D341Med (cell line): ENCODE results near the gene RPS6KA1.

Experiments used
- DNase-seq: peaks from one replicate; pipeline ENCODE4 v3.0.0; 2012; ENCODE audit warnings: low spot score

RPS6KA1 gene

GRCh38 chr1:26533951-26534509, 4.5 kb downstream of the RPS6KA1 start:
- DNase-seq = peak; percentile 8

- peak; percentile 46 for DNase-seq
These were observed 5.6 kb downstream of the RPS6KA1 start for GRCh38 chr1:26535201-26535600.

DNA sequence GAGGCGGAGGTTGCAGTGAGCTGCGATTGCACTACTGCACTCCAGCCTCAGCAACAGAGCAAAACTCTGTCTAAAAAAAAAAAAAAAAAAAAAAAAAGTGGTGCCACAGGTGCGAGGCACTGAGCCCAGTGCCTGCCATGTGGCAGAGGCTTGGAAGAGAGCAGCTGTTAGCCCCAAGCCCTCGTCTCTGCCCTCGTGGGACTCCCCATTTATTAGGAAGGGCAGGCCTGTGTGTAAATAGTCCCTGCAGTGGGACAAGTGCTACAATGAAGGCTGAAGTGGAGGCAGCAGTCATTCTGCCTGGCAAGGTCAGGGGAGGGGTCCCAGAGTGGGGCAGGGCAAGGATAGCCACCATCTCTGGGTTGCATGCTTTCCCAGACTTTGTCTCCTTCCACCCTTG, 6.5 kb downstream of the RPS6KA1 start:
- DNase-seq = no peak

GRCh38 chr1:26536521-26536920, 7.0 kb downstream of the RPS6KA1 start:
- DNase-seq = no peak

GRCh38 chr1:26537951-26538352, 8.4 kb downstream of the RPS6KA1 start:
- no peak for DNase-seq

GRCh38 chr1:26538480-26539412, 9.2 kb downstream of the RPS6KA1 start:
- peak; percentile 67 for DNase-seq

GRCh38 chr1:26539722-26540121, 10.2 kb downstream of the RPS6KA1 start:
- DNase-seq = no peak

DNA sequence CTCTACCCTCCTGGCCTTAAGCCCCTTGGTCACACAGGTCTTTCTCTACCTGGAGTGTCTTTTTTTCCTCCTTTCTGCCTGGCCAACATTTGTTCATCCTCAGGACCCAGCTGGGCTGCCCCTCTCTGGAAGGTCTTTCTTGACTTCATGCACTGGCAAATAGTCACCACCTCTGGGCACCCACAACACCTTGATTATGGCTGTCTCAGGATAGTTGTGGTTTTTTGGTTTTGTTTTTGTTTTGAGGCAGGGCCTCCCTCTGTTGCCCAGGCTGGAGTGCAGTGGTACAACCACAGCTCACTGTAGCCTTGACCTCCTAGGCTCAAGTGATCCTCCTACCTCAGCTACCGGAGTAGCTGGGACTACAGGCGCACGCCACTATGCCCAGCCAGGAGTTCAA, 10.8 kb downstream of the RPS6KA1 start:
- DNase-seq = no peak

- no peak for DNase-seq
These were observed 11.9 kb downstream of the RPS6KA1 start for GRCh38 chr1:26541431-26541815.

DNA sequence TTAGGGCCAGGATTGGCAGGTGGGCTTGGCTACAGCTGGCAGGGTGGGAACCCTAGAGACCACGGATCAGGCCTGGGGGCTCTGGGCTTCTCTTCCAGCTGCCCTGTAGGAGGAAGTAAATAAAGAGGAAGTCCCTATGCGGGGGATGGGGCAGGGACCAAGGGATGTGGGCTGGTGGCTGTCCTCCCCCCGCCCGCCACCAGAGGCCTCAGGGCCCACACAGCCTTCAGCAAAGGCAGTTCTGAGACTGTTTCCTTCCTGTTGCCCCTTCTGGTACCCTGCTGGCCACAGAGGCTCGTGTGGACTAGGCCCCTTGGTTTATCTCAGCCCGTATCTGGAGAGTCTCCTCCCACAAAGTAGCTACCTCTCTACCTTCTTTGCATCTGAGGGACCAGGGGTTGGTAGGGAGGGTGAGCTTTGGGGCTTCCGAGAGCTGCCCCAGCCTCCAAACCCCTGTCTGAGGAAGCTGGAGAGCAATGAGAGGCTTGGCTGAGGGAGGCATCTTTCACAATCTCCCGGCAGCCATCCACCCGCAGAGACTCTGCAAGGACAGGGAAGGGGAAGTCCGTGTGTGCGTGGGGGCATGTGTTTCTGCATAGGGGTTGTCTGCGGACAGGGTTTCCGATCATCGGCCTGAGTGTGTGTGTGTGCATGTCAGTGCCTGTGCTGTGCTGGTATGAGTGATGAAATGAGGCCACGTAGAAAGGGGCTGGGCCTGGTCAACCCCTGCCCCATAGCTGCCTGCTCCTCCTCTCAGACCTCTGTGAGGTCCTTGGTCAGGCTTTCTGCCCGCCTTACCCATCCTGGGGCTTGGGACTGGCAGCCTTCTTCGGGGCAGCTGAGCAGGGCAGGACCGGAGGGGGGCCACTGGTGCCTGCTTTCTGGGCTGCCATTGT, 12.5 kb downstream of the RPS6KA1 start:
- DNase-seq = peak; percentile 54

DNA sequence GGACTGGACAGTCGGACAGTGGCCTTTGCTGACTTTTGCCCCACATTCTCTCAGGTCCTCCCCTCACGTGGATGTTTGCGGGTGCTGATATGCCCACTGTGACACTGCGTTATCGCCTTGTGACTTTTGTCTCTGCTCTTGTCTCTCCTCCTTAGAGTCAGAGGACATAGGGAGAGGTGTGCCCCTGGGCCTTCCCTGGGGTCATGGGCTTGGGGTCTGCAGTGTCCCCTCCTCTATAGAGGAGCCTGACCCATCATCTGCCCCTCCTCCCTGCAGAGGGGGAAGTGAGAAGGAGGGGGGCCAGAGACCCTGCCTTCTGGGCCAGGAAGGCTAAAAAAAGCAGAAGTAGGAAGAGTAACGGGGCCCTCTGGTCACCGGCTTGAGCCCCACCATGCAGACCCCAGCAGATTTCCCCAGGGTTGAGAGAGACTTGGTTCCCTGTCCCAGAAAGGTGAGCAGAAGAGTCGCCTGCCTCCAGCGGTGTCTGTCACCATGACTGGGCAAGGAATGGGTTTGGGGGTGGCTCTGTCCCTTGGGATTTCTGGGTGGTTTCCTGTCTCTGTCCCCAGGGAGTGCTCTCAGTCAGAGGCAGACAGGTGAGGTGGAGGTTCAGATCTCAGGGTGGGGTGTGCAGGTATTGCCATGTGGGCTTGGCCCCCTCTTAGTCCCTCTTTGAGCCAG, 13.3 kb downstream of the RPS6KA1 start:
- DNase-seq = no peak

GRCh38 chr1:26543462-26543861, 13.9 kb downstream of the RPS6KA1 start:
- DNase-seq = no peak

DNA sequence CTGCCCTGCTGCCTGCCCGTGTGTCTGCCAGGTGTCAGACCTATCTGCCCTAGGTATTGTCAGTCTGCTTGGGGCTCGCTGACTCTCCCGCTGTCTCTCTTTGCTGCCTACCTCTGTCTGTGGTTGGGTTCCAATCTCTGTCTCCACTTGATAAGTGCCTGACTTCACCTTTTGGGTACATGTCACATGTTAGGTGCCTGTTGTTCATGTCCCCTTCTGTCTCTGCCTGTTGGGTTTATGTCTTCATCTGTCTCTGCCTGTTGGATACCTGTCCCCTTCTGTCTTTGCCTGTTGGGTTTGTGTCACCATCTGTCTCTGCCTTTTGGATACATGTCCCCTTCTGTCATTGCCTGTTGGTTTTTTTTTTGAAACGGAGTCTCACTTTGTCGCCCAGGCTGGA, 14.6 kb downstream of the RPS6KA1 start:
- DNase-seq = no peak

DNA sequence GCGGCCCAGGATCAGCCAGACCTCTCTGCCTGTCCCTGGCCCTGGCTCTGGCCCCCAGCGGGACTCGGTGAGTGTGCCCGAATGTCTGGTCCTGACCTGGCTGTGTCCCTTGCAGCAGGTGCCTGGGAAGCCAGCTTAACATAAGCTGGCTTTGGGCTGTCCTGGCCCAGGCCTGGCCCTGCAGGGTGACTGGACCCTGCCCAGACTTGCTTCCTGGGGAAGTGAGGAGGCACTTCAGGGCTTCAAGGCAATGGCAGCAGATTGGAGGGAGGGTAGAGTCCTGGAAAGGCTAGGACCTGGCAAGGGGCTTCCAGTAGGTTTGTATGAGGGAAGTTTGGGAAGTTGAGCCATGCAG, 16.4 kb downstream of the RPS6KA1 start:
- no peak for DNase-seq

DNA sequence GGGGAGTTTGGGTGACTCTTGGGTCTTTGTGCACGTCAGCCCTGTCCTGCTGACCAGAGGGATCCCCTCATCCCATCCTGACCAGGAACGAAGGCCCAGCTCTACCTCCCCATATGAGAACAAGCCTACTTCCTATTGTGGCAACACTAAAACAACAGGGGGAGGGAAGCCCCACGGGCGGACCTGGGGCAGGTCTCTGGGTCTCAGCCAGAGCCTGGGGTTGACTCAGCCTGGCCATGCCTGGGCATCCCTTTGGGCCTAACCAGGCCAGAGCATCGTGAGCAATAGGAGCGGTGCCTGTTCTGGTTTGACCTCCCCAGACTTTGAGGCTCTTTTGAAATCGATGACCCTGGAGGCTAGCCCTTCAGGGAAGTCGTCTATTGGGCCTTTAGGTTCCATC, 16.8 kb downstream of the RPS6KA1 start:
- DNase-seq = no peak

GRCh38 chr1:26546819-26547218, 17.3 kb downstream of the RPS6KA1 start:
- no peak for DNase-seq

DNA sequence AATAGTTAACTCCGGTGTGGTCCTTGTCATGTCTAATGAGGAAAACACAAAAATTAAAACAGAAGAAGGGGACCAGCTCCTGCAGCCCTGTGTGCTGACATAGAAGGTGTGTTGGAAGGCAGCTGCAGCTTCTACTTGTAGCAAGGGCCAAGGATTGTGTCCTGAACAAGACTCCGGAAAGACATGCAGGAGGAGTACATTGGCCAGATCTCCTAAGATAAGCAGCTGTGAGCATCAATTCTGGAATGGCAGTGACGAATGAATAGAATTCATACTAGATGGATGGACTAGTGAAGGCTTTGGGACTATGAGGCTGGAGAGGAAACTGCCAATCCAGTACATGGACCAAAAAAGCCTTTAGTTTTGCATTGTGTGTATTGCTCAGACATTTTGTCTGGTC, 19.3 kb downstream of the RPS6KA1 start:
- DNase-seq = no peak

GRCh38 chr1:26550946-26551345, 21.4 kb downstream of the RPS6KA1 start:
- DNase-seq = no peak

GRCh38 chr1:26552720-26553119, 23.2 kb downstream of the RPS6KA1 start:
- DNase-seq = no peak

DNA sequence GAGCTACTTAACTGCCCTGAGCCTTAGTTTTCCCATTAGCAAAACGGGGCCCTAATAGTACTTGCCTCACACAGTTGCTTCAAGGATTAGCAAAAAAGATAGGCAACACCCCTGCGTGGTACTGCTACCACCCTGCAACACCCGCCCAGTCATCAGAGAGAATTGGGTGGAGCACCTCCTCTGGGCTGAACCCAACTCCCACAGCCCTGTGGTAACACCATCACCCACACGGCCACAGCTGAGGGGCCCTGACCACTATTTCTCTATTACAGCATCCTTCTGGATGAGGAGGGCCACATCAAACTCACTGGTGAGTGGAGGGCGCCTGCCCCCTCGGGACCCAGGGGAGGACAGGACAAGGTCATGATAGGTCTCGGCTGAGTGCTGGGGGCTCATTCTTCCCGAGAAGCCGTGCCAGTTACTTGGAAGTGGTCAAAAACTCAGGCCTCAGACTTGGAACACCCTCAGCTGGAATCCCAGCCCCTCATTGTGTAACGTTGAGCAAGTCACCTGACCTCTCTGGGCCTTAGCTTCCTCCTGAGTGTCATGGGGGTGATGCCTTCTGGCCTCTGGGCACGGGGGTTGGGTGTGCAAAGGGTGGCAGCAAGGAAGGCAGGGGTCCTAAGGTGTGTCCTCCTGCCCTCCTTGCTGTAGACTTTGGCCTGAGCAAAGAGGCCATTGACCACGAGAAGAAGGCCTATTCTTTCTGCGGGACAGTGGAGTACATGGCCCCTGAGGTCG, 24.6 kb downstream of the RPS6KA1 start:
- no peak for DNase-seq

GRCh38 chr1:26554781-26555180, 25.2 kb downstream of the RPS6KA1 start:
- DNase-seq = no peak
